Stimulated activated CD8-positive, alpha-beta memory T cell treated with anti-CD3 and anti-CD28 coated beads, Interleukin-7, amount 100 ng/mL, for 1 hour (primary cell): Measurements from ENCODE around the gene SH2D7.

Experiments used
- DNase-seq, 2 donors: peaks; one replicate each; pipeline ENCODE4 v3.0.0-alpha.2; 2020; ENCODE audit warnings: low read depth in 2 of 2

SH2D7 gene

GRCh38 chr15:78079298-78080087 is 12.9 kb upstream of the SH2D7 start:
- no peak for DNase-seq

DNA sequence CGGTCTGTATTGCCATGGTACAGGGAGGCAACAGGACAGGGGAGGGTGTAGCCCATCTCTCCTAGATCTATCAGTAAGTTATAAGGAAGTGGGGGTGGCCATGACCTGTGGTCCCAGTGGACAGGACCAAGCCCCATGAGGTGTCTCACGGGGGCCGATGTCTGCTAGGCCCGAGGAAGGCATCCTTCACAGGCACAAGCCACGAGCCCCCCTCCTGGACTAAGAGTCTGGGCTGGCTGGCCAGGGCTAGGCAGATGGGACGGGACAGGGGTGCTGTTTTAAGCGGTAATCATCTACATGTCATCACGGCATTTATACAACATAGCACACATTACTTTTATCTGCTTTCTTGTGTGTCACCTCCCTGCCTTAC is 12.3 kb upstream of the SH2D7 start:
- DNase-seq, result no peak

DNA sequence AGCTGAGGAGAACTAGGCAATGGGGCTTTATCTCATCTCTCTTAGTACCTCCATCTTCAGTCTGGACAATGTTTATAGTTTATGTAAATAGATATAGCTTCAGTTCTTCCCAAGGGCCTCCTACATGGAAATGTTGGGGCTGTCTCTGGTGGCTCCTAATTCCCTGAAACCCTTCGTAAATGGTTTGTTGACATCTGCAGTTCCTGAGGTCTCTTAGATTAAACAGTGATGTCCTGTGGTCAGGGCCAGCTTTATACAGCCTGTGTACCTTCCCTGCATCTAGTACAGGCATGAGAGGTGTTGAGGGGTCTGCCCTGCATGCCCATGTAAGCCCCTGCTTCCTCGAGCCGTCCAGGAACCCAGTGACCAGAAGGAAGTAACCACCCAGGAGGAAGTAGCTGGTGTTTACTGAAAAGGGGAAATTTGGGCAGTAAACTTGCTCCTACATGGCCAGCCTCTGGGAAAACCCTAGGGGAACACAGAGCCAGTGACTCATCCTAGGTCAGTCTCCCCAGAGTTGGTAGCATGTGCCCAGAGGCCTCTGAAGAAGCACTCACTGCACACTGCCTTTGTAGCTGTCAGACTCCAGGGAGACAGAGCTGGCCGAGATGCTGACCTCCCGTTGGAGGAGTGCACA is 10.1 kb upstream of the SH2D7 start:
- DNase-seq, result no peak

GRCh38 chr15:78082743-78083110 is 9.6 kb upstream of the SH2D7 start:
- no peak for DNase-seq

DNA sequence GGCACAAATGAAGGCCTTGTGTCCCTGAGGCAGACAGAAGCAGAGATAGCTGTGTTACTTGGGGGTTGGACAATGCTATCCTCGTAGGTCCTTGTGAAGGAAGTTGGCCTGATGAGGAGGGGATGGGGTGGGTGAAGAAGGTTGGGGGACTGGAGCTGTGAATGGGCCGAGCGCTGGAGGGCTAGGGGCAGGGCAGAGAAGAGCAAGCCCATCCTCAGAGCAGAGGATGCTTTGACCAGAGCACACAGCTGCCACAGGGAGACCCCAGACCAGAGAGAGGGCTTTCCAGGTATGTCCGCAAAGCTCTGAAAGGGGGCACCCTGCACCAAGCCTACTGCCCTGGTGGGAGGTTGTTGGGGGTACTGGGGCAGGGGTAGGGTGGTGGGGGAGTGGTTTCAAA is 9.2 kb upstream of the SH2D7 start:
- DNase-seq, result no peak

DNA sequence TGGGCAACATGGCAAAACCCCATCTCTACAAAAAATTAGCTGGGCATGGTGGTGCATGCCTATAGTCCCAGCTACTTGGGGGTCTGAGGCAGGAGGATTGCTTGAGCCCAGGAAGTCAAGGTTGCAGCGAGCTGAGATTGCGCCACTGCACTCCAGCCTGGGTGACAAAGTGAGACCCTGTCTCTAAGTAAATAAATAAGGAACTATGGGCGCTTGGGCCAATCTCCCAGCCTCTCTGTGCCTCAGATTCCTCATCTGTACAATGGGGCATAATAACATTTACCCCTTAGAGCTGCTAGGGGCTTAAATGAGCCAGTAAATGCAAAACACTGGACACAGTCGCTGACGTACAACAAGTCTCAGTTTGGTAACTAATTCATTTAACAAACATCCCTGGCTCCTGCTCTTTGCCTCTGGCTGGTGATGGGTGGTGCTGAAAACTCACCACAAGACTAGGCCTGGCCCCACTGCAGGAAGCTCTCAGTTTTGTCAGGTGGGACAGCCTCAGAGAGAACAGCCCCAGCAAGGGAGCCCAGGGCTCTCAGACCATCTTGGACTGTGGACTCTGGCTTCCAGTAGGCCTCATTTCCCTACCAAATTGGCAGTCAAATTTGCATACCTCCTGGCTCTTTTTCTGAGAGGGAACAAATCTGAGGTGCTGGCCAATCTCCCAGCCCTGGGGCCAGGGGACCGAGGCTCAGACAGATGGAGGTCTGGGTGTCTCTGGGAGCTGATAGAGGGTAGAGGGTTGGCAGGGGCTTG is 8.5 kb upstream of the SH2D7 start:
- no peak for DNase-seq

DNA sequence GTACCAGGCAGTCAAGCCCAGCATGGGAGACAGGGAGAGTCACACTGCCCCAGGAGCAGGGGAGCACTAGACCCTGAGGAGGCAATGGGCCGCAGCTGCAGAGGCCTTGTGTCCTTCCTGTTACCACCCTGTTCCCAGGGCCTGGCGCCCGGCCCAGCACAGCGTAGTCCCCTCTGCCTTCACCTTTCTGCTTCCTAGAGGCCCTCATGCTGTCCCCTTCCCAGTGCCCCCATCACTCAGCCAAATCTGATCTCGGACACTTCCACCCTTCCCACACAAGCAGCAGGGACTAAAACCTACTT is 8.0 kb upstream of the SH2D7 start:
- no peak for DNase-seq

GRCh38 chr15:78085928-78086327 is 6.4 kb upstream of the SH2D7 start:
- no peak for DNase-seq

- DNase-seq, result no peak
Observed at GRCh38 chr15:78087951-78088772, 4.2 kb upstream of the SH2D7 start.

DNA sequence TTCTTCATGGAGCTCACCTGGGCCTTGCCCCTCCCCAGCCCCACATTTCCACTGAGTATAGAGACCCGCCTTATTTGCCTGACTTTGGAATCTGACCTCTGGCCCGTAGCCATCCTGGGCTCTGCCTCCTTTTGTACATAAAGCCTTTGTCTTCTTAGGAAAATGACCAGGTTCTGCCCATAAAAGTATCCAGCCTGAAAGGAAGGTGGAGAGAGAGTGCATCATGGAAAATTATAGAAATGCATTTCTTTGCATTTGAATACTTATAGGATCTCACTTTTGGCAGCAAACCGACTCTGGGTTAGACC is 3.6 kb upstream of the SH2D7 start:
- DNase-seq, result no peak

GRCh38 chr15:78090422-78091063 is 1.8 kb upstream of the SH2D7 start:
- no peak for DNase-seq

GRCh38 chr15:78093242-78094020 is 1.1 kb downstream of the SH2D7 start:
- no peak for DNase-seq

DNA sequence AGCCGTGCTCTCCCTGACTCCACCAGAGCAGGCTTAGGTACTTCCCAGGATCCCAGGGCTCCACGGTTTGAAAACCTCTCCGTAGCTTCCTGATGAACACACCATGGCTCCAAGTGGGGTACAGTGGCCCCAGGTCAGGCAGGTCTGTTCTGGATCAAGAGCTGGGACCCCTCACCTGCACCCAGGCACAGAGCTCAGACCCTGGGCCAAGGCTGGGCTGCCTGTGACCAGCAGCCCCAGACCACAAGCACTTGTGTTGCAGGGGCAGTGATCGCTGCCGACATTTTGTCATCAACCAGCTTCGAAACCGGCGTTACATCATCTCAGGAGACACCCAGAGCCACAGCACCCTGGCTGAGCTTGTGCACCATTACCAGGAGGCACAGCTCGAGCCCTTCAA is 5.3 kb downstream of the SH2D7 start:
- DNase-seq, result no peak

DNA sequence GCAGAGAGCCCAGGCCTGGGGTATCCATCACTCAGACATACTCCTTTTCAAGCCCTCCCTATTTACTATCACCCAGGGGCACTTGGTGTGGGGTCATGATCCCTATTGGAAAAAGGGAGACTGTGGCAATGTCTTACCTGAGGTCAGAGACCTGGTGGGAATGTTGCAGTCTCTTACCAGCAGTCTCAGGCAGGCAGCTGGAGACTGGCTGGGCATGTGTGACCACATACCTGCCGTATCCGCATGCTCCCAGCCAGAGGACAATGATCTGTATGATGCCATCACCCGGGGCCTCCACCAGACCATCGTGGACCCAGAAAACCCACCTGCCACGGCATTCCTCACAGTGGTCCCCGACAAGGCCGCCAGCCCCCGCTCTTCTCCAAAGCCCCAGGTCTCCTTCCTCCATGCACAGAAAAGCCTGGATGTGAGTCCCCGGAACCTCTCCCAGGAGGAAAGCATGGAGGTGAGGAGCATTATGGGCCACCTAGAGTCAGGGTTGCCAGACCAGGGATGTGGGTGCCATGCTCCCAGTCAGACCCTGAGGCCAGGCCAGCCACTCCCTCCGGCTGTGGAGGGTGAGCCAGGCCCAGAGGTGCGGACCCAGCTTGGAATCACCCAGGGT is 5.9 kb downstream of the SH2D7 start:
- no peak for DNase-seq

- DNase-seq, result no peak
Observed at GRCh38 chr15:78100886-78101285, 8.5 kb downstream of the SH2D7 start.

DNA sequence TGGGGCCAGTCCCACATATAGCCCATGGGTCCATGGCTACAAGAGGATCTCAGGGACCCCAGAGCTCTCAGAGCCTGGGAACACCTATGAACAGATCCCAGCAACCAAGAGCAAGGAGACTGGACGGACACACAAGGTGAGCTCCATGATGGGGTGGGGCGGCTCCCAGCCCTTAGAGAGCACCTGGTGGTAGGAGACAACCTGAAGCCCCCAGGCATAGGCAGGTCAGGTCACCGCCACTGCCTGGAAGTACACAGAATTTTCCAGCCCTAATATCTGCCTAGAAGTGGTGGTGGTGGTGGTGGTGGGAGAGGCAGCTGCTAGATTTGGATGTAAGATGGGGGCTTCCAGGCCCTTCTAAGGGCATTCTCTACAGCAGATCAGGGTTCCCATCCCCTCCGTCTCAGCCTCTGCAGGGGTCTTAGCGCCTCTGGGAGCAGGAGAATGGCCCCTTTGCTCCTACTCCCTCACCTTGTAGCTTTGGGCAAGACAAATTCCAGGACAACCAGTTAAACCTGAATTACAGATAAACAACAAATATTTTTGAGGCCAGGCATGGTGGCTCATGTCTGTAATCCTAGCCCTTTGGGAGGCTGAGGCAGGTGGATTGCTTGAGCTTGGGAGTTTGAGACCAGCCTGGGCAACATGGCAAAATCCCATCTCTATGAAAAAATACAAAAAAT is 9.2 kb downstream of the SH2D7 start:
- DNase-seq, result no peak

- no peak for DNase-seq
Observed at GRCh38 chr15:78102211-78102610, 9.8 kb downstream of the SH2D7 start.

DNA sequence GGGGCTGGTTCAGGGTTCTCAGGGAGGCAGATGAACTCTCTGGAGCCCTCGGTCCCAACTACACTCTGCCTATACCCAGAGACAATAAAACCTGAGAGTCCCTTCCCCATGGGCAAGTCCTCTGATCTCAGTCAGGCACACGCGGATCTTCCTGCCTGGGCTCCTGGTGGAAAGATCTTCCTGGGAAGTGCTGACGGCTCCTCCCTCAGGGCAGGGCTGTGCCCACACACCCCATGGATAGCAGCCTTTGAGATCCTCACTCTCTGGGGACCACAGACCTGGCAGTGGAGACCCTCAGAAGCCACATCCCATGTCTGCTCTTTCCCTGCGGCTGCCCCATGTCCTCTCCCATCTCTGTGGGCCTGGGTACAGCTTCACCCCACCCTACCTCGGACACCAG is 10.4 kb downstream of the SH2D7 start:
- DNase-seq, result no peak

- peak; percentile 26 to 34 for DNase-seq
Observed at GRCh38 chr15:78103406-78104118, 11.2 kb downstream of the SH2D7 start.

DNA sequence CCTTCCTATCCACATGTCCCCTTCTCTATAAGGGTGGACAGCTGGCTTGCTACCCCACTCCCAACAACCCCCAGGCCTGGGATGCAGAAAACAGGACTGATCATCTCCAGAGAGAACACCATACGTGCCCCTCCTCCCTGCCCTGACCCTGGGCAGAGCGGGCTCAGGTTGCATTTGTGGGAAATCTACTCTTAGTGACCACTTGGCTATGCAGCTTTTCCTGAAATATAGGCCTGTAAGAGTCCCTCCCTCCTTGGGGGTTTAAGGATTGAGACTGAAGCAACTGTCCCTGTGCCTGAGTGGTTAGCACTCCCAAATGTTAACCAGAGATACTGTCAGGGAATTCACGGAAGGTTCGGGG is 11.7 kb downstream of the SH2D7 start:
- DNase-seq, result no peak
